ENCODE data around the gene DCP2.

GRCh38 chr5:113017881-113018635, 41.5 kb downstream of the DCP2 start:
- TF ChIP-seq, protein P1, sequence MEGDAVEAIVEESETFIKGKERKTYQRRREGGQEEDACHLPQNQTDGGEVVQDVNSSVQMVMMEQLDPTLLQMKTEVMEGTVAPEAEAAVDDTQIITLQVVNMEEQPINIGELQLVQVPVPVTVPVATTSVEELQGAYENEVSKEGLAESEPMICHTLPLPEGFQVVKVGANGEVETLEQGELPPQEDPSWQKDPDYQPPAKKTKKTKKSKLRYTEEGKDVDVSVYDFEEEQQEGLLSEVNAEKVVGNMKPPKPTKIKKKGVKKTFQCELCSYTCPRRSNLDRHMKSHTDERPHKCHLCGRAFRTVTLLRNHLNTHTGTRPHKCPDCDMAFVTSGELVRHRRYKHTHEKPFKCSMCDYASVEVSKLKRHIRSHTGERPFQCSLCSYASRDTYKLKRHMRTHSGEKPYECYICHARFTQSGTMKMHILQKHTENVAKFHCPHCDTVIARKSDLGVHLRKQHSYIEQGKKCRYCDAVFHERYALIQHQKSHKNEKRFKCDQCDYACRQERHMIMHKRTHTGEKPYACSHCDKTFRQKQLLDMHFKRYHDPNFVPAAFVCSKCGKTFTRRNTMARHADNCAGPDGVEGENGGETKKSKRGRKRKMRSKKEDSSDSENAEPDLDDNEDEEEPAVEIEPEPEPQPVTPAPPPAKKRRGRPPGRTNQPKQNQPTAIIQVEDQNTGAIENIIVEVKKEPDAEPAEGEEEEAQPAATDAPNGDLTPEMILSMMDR (IDR thresholded peaks at IDR 0.05): no peak
- TF ChIP-seq POLR2A (IDR thresholded peaks at IDR 0.05): no peak
